Measurements from ENCODE around the gene VSX2.

DNA sequence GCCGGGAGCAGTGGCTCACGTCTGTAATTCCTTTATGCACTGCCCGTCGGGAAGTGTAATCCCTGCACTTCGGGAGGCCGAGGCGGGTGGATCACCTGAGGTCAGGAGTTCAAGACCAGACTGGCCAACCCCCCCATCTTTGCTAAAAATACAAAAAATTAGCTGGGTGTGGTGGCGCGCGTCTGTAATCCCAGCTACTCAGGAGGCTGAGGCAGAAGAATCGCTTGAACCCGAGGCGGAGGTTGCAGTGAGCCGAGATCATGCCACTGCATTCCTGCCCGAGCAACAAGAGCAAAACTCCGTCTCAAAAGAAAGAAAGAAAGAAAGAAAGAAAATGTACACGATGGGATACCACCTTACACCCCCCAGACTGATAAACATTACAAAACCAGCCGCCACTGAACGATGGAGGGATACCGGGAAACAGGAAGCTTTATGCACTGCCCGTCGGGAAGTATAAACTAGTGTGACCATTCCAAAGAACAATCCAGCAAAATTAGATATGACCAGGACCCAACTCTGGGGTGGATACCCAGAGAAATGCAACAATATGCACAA is 62.4 kb downstream of the VSX2 start:
- TF ChIP-seq, protein P1, sequence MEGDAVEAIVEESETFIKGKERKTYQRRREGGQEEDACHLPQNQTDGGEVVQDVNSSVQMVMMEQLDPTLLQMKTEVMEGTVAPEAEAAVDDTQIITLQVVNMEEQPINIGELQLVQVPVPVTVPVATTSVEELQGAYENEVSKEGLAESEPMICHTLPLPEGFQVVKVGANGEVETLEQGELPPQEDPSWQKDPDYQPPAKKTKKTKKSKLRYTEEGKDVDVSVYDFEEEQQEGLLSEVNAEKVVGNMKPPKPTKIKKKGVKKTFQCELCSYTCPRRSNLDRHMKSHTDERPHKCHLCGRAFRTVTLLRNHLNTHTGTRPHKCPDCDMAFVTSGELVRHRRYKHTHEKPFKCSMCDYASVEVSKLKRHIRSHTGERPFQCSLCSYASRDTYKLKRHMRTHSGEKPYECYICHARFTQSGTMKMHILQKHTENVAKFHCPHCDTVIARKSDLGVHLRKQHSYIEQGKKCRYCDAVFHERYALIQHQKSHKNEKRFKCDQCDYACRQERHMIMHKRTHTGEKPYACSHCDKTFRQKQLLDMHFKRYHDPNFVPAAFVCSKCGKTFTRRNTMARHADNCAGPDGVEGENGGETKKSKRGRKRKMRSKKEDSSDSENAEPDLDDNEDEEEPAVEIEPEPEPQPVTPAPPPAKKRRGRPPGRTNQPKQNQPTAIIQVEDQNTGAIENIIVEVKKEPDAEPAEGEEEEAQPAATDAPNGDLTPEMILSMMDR (conservative IDR thresholded peaks at IDR 0.05; ENCODE audit: low read depth in 2 of 2) = no peak
- TF ChIP-seq POLR2AphosphoS5 (IDR thresholded peaks at IDR 0.05; ENCODE audit: low read depth) (no peak), STAT1 (IDR thresholded peaks at IDR 0.05; ENCODE audit: unreplicated experiment) (no peak)
